GM18873 (cell line): Measurements from ENCODE around the gene PRKD1.

Experiments
- ATAC-seq: cut with Tn5 transposase; IDR thresholded peaks from one replicate; pipeline ENCODE4 v1.9.1; 2021; ENCODE audit warnings: mild to moderate bottlenecking, moderate library complexity, moderate number of reproducible peaks; ENCODE audit not compliant: unreplicated experiment, low FRiP score

Gene PRKD1

DNA sequence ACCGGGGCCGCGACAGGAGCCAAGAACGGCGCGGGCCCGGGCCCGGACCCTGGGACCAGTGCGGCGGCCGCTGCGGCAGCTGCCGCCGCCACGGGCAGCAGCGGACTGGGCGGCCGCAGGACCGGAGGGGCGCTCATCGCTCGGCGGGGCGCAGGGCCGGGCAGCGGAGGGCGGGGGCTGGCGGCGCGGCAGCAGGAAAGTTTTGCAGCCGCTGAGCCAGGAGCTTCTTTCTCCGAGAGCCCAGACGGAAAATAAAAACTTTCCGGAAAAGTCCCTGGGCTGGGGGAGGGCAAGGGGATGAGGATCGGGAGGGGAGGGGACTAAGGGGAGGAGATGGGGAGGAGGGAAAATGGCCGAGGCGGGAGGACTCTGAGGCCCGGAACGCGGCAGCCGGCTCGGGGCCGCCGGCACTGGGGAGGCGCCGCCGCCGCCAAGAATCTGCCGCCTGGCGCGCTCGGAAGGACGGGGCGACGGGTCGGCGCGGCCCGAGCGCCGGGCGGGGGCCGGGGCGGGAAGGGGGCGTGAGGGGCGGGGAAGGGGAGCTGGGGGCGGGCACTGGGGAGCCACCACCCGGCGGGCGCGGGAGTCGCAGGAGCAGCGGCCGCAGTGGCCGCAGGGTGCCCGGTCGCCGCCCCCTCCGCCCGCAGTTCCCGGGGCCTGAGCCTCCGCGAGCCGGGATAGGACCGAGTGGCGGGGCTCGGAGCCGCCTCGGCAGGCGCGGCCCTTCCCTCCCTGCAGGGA is at the start of gene PRKD1:
Gene PRKD1 (minus strand): TSS at position 472 of the 741 bp plus-strand sequence.
- ATAC-seq, result no peak

GRCh38 chr14:29971101-29971500 is 43.5 kb upstream of the PRKD1 start:
- ATAC-seq, result no peak

GRCh38 chr14:29955087-29955486 is 27.4 kb upstream of the PRKD1 start:
- no peak for ATAC-seq

- ATAC-seq, result no peak
Measured at GRCh38 chr14:29953501-29953900, 25.9 kb upstream of the PRKD1 start.

- ATAC-seq, result no peak
Measured at GRCh38 chr14:29944091-29944490, 16.4 kb upstream of the PRKD1 start.

- ATAC-seq, result no peak
Measured at GRCh38 chr14:29941401-29941800, 13.8 kb upstream of the PRKD1 start.

- ATAC-seq, result no peak
Measured at GRCh38 chr14:29940482-29940881, 12.8 kb upstream of the PRKD1 start.

GRCh38 chr14:29937116-29937515 is 9.5 kb upstream of the PRKD1 start:
- no peak for ATAC-seq

- ATAC-seq, result no peak
Measured at GRCh38 chr14:29930283-29930682, 2.6 kb upstream of the PRKD1 start.

DNA sequence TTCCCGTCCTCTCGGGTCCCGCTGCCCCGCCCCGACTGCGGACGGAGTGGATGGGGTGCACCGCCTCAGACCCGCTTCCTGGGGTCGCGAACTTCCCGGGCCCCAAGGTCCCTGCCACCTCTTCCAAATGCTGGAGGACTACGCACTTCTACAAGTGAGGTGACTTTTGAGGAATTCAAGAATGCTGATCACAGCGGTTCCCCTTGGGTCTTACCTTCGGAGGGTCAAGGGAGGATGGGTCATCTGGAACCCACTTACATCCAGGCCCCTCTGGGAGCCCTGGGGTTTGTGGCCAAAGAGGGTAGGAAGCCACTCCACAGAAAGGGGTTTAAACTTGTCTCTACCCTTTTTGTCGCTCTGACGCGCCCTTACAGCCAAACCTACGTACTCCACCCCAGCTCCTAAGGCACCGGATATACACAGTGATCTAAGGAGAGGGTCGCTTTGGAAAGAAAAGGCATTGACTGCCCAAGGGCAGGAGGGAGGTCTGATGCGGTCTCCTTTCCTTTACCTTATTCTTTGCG is 532 bp upstream of the PRKD1 start:
- ATAC-seq, result no peak

GRCh38 chr14:29926701-29927375 is 809 bp downstream of the PRKD1 start:
- no peak for ATAC-seq

DNA sequence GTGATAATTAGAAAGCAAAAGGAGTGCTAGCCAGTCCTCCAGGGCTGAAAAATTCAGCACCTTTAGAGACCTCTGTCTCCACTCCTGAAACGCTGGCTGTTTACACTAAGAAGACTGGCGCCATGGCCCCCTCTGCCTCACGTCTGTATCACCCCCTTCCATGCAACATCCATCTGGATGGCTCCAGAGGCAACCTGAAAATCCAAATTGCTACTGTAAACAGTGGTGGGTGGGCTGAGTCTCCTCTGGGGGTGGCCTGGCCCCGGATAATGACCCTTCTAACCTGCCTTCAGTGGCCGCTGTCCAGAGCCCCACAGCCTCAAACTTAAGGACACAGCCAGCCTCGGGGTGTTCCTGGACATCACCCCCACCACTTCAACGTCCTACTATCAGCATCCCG is 1.4 kb downstream of the PRKD1 start:
- ATAC-seq, result no peak

DNA sequence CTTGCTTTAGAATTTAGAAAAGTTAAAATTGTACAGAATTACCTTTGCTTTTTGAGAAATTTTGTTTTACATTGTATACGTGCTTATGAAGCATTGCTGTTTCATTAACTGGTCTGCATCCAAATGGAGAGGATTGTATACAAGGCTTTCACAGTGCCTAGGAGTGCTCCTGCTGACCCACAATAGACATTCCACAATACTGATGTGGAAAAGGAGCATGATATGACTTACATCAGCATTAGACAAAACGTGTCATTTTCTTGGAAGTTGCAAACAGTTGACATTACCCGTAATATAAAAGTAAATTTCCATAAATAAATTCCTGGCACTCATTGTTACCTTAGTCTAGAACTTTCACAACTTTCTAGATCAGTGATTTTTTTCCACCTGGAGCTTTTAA is 1.9 kb downstream of the PRKD1 start:
- ATAC-seq, result no peak

DNA sequence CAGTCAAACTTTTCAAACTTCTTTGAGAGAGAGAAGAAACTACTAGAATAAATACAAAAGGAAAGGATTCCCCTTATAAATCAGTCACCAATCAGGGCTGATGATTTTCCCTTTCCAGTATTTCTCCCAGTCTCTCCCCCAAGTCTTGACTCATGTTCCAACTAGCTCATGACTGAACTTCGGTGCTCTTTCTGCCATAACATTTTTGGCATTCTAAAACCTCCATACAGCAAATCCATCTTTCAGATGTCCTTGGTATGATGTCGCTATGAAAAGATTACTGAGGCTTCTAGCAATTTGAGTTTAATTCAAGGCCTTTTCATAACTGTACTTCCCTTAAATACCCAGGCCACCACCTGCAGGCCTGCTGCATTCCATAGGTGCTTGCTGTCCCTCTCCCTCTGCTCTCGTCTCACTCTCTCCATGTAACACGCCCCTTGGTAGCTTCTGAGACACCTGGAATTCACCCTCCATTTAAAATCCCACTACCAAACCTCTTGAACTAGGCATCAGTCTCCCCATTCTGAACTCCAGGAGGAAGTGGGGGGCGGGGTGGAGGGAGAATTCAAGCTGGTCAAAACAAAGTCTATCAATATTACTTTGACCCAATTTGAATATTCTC is 2.4 kb downstream of the PRKD1 start:
- ATAC-seq, result no peak

GRCh38 chr14:29919845-29920244 is 7.8 kb downstream of the PRKD1 start:
- no peak for ATAC-seq

DNA sequence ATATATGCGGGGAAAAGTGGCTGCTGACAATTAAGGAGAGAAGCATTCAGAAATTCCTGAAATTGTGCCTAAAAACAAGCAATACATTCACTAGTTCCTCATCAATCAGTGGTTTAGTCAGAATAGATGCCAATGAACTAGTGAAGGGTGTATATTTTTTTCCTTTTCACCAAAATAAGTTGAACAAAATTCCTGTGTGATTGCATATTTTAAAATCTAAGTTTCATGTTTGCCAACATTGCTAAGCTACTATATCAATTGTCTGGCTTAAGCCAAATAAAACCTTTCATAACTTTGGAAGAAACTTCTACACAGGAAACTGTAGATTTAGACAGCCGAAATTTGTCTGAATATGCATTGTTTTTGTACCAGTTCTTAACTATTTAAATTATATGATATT is 8.7 kb downstream of the PRKD1 start:
- ATAC-seq, result no peak

DNA sequence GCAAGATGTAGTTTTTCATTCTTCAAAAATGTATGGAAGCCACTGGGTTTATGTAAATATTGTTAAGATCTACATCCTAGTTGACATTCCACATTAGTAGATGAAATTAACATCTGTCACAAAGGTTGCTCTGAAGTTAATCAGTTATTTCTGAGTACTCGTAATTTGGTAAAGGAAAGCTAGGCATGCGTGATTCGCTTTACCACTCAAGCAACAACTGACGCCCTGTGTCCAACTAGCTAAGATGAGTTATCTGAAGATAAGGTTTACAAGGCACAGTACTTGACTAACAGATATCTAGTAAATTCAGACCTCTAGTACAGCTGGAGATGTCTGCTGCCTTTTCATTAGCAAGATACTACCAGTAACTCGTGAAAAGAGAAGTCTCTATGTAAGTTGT is 14.1 kb downstream of the PRKD1 start:
- no peak for ATAC-seq

DNA sequence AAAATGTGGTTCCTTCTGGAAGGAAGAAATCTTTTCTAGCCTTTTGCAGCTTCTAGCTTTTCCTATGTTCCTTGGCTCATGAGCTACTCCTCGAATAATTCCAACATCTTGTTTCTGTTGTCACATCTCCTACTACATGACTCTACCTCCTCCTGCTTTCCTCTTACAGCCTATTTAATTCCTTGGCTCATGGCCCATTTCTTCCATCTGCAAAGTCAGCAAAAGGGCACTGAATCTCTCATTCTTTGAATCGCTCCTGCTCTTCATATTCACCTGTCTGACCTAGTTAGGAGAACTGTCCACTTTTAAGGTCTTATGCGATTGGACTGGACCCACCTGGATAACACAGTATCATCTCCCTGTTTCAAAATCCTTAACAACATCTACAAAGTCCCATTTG is 15.8 kb downstream of the PRKD1 start:
- no peak for ATAC-seq

DNA sequence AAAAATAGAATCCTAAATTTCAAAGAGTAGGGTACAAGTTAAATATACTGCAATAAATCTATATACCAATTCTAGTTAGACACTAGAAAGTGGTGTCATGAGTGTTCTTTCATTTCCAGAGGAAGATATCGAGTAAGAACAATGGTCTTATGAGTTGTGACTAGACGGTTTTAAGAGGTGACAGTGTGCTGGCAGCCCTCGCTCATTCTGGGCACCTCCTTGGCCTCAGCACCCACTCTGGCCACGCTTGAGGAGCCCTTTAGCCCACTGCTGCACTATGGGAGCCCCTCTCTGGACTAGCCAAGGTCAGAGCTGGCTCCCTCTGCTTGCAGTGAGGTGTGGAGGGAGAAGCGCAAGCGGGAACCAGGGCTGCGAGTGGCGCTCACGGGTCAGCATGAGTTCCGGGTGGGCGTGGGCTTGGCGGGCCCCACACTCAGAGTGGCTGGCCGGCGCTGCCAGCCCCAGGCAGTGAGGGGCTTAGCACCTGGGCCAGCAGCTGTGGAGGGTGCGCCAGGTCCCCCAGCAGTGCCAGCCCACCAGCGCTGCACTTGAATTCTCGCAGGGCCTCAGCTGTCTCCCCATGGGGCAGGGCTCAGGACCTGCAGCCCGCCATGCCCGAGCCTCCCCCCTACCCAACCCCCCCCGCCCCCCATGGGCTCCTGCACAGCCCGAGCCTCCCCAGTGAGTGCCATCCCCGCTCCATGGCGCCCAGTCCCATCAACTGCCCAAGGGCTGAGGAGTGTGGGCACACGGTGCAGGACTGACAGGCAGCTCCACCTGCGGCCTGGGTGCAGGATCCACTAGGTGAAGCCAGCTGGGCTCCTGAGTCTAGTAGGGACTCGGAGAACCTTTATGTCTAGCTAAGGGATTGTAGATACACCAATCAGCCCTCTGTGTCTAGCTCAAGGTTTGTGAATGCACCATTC is 18.7 kb downstream of the PRKD1 start:
- ATAC-seq, result no peak

DNA sequence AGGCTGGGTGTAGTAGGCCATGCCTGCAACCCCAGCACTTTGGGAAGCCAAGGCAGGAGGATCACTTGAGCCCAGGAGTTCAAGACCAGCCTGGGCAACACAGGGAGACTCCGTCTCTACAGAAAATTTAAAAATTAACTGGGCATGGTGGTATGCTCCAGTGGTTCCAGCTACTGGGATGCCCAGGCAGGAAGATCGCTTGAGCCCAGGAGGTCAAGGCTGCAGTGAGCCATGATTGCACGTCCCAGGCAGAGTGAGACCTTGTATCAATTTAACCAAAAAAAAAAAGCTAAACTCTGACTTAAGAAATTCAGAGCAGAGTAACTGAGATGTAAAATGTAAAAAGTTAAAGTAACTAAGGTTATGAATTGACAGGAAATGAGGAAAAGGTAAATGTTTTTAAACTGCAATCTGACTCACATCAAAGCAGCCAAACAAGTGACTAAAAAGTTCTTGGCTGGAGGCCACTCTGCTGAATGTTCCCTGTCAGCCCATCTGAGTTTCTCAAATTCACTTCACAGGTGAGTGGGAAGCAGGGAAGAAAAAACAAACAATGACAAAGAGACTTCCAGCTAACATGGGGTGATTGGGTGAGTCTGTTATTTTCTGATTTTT is 21.3 kb downstream of the PRKD1 start:
- ATAC-seq, result no peak
